ENCODE measurements around the gene ELK1. TPM values are rescaled to one million over a fixed set of nuclear protein-coding genes. Genes with fewer than 3 reads are reported as not detected.

Gene ELK1
- polyA plus RNA-seq, 1 donor from 2014 or later = 21.2 TPM

- TF ChIP-seq TAF1 (IDR thresholded peaks at IDR 0.05; ENCODE audit: low read depth) = peak; percentile 71
- TF ChIP-seq EP300 (conservative IDR thresholded peaks at IDR 0.05; ENCODE audit: poor library complexity, severe bottlenecking) = no peak
- TF ChIP-seq REST (IDR thresholded peaks at IDR 0.05; ENCODE audit: borderline replicate concordance) = peak; percentile 84
- TF ChIP-seq MXI1 (conservative IDR thresholded peaks at IDR 0.05; ENCODE audit: poor library complexity, severe bottlenecking) = peak; percentile 44
- peak; percentile 47 for TF ChIP-seq SMC3 (conservative IDR thresholded peaks at IDR 0.05; ENCODE audit: poor library complexity)
- peak; percentile 55 for TF ChIP-seq RAD21 (conservative IDR thresholded peaks at IDR 0.05)
- peak; percentile 73 for TF ChIP-seq CTCF (IDR thresholded peaks at IDR 0.05; ENCODE audit: poor library complexity, severe bottlenecking)
- peak; percentile 86 for TF ChIP-seq POLR2AphosphoS5 (IDR thresholded peaks at IDR 0.05)
- TF ChIP-seq EZH2 (IDR thresholded peaks at IDR 0.05; ENCODE audit: borderline replicate concordance, insufficient read depth, low read length, poor library complexity, severe bottlenecking) = no peak
- Histone ChIP-seq H4K20me1 (ENCODE audit: insufficient read depth) (no peaks in the 10 kb centered on the region), H3K27me3 (ENCODE audit: insufficient read depth, low read depth, low read length) (no peaks in the 10 kb centered on the region), H3K36me3 (ENCODE audit: insufficient read depth, low read length) (no peaks in the 10 kb centered on the region), H3K27ac (ENCODE audit: low read length) (no peak within 1 kb of the TSS), H3K9me3 (ENCODE audit: low read length) (no peaks in the 10 kb centered on the region), H3K4me2 (ENCODE audit: low read length) (no peak within 1 kb of the TSS), H2AFZ (ENCODE audit: low read depth, low read length) (peak within 1 kb of the TSS; percentile 73), H3K9me2 (ENCODE audit: insufficient read depth, low read length) (no peaks in the 10 kb centered on the region), H3K4me3 (ENCODE audit: low read length) (peak within 1 kb of the TSS; percentile 74), H3K79me2 (replicated peaks; ENCODE audit: insufficient read depth, low read length) (no peaks in the 10 kb centered on the region), H3F3A (ENCODE audit: insufficient read depth, low read length, poor library complexity, severe bottlenecking) (no peaks in the 10 kb centered on the region), H3K9ac (ENCODE audit: low read length) (peak within 1 kb of the TSS; percentile 66)
Measured at GRCh38 chrX:47619486-47620302, 30.7 kb downstream of the ELK1 start, which contains the start of gene SYN1. Gene SYN1, minus strand, starts transcription at chrX:47619857. Its CDS starts 129 bp downstream, at chrX:47619728.

- Histone ChIP-seq H3K4me3 (ENCODE audit: low read length) (peak overlapping the region; percentile 74), H3K27ac (ENCODE audit: low read length) (no peak overlapping the region), H3K36me3 (ENCODE audit: insufficient read depth, low read length) (no peaks in the 10 kb centered on the region), H3K4me2 (ENCODE audit: low read length) (no peak overlapping the region), H3K79me2 (replicated peaks; ENCODE audit: insufficient read depth, low read length) (no peaks in the 10 kb centered on the region), H3K9me2 (ENCODE audit: insufficient read depth, low read length) (no peaks in the 10 kb centered on the region), H4K20me1 (ENCODE audit: insufficient read depth) (no peaks in the 10 kb centered on the region), H3F3A (ENCODE audit: insufficient read depth, low read length, poor library complexity, severe bottlenecking) (no peaks in the 10 kb centered on the region), H3K9me3 (ENCODE audit: low read length) (no peaks in the 10 kb centered on the region), H3K27me3 (ENCODE audit: insufficient read depth, low read depth, low read length) (no peaks in the 10 kb centered on the region), H3K9ac (ENCODE audit: low read length) (peak overlapping the region; percentile 62), H2AFZ (ENCODE audit: low read depth, low read length) (no peak overlapping the region)
- TF ChIP-seq SMC3 (conservative IDR thresholded peaks at IDR 0.05; ENCODE audit: poor library complexity) = no peak
Measured at GRCh38 chrX:47618923-47619485, 31.4 kb downstream of the ELK1 start.

Measured in neural cell (in vitro differentiated cells).